GM20431 (cell line): ENCODE data around the gene UQCRC1.

Experiments
- in situ Hi-C: fragments of 300-500 bp; cut with MseI, MboI; formaldehyde crosslinking; loops from one replicate; pipeline ENCODE4 v1.15.0; 2020; ENCODE audit warnings: low sequenced_read_pairs; ENCODE audit not compliant: unreplicated experiment

Gene UQCRC1

DNA sequence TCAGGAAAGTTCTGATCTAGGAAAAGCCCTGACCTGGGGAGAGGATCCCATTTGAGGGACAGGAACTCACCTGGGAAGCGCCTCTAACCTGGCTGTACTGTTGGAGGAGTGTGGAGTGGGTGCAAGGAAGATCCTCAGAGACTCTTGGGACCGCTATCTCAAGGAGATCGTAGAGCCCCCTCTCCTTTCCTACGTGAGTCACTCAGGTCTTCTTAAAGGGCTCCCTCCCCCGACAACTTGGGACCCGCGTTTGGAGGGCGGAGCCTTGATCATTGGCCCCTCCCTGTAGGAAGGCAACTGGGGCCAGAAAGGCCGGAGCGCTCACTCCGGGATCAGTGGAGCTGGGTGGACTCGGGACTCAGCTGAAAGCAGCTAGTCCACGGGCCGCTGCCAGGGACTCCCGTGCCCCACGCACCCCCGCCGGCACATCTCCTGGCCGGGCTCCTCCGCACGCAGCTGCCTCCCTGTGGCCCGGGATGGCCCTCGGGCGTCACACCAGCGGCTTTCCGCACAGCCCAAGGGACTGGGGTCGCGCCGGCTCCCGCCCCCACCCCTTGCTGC, 25.3 kb upstream of the UQCRC1 start:
- in situ Hi-C loops = no loop called here

DNA sequence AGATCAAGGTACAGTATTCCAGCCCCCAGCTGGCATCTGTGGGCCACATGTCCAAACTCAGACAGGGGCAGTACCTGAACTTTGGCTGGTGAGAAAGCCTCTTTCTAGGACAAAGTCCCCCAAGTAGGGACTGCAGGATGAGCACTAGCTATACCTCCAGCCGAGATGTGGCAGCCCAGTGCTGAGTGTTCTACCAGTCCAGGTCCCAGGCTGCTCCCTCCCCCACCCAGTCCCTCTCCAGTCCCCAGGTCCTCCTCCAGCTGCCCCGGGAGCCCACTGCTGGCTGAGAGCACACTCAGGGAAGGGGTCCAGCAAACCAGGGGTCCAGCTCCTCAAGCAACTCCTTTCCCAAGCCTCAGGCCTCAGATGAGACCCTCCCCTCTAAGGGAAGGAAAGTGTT, 24.3 kb upstream of the UQCRC1 start:
- in situ Hi-C loops = no loop called here

DNA sequence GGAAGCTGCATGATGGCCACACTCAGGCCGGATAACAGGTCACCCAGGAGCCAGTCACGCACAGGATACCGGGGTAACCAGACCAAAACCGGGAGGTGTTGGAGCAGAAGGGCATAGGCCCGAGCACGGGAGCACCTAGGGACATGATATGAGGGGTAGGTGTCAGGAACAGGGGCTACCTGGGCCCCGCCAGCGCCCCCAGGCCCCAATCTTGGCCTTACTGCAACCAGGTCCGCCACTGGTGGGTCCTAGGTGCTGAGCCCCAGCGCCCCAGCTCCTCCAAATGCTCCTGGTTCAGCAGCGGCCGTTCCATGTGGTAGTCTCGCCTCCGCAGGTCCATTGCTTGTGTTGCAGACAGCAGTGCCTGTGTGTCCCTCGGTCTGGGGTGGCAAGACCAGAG, 23.8 kb upstream of the UQCRC1 start:
- in situ Hi-C loops = no loop called here

DNA sequence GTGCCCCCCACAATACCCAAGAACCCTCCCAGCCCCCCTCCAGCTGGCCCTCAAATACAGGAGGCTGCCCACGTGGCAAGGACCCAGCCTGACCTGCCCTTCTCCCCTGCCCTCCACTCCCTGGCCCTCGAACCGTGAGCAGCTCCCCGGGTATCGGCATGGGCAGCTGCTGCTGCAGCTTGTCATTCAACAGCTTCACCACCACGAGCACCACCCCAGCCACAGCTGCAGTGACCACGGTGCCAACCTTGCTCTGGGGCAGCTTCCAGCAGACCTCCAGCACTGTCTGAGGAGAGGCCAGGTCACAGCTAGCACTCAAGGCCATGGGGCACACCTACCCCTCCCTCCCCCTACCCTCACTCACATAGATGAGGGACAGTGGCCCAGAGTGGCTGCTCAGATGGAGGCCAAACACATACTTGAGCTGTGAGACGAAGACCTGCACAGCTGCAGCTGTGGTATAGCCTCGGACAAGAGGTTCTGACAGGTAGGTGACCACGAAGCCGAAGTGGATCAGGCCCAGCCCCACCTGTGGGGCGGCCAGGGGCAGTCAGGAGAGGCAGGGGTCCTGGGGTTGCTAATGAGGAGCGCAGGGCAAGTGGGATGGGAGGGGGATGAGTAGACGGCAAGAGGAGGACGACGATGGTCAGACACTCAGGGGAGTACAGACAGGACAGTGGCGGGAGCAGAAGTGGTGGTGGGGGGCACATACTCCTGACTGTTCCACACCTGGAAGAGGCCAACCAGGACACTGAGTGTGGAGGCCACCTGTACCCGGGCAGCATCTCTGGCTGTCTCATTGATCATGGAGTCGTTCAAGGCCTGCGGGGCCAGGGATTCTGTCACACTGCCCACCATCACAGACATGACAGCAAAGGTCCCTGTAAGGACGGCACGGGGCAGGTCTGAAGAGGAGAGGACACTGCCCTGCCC, 22.3 kb upstream of the UQCRC1 start:
- in situ Hi-C loops = no loop called here

DNA sequence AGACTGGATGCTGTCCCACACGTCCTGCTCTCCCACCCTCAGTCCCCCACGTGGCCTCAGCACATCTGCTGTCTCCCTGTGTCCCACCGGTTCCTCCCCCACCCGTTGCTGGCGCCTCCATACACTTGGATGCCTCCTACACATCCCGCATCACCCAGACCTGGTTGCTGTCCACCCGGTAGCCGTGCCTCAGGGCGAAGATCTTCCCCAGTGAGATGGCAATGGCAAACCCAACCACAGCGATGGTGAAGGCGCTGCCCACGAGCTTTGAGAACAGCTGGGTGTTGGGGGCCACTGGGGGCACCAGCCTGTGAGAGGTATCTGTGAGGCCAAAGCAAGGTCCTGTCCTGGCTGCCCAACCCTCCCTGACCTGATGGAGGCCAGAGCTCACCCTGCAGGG, 21.4 kb upstream of the UQCRC1 start:
- in situ Hi-C loops = no loop called here

DNA sequence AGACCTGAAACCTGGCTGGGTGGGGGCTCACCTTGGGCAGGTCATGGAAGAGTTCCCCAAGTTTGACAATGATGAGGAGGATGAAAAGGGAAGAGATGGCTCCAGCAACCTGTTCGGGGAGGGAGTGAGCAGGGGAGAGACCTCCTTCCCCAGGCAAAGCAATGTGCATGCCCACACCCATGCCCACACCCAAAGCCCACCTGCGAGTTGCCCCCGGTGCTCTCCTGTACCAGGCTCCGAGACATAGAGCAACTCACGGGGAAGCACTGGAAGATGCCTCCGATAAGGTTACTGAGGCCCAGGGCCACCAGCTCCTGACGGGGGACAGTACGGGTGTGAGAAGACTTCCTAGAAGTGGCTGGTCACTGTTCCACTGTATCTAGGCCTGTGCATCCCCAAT, 21.0 kb upstream of the UQCRC1 start:
- in situ Hi-C loops = no loop called here

DNA sequence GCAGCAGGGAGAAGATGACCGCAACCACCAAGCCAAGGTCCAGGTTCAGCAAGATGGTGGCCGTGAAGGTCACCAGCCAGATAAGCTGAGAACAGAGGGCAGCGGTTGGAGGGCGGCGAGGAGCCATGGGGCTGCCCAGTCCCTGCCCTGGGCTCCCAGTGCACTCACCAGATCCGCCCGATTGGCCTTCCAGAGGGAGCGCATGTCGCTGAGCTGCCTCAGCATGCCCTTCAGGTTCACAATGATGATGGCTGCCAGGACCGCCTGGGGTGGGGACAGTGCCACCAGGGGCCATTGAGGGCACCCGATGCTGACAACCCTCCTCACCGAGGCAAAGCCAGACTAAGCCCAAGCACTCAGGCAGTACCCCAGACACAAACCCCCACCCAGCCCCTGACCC, 20.4 kb upstream of the UQCRC1 start:
- in situ Hi-C loops = no loop called here

DNA sequence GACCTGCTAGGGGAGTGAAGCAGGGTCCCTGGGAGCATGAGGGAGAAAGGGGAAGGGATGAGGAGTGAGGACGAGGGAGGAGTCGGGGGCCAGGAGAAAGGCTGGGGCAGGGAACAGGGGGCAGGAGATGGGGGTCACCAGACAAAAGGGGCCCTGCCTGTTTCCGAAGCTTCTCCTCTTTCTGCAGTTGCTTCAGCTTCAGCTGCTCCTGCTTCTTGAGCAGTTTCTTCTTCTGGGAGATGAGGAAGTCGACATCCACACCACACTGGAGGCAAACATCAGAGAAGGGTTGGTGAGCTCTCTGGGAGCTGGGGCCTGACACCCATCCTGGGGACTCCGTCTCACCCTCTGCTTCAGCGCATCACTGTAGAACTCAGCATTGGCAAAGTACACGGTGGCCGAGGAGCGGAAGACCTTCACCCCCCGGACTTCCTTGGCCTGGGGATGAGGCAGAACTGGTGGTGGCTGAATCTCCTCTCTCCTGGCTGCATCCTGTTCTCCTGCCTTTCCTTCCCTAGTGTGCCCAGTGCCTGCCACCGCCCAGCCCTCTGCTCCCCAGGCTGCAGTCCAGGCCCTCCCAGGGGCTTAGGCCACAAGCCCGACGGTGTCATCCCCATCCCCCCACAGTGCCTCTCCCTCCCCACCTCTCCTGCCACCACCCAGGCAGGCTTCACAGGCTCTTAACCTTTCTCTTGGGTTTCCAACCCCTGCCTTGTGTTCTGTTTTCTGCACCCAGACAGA, 19.0 kb upstream of the UQCRC1 start:
- in situ Hi-C loops = no loop called here

DNA sequence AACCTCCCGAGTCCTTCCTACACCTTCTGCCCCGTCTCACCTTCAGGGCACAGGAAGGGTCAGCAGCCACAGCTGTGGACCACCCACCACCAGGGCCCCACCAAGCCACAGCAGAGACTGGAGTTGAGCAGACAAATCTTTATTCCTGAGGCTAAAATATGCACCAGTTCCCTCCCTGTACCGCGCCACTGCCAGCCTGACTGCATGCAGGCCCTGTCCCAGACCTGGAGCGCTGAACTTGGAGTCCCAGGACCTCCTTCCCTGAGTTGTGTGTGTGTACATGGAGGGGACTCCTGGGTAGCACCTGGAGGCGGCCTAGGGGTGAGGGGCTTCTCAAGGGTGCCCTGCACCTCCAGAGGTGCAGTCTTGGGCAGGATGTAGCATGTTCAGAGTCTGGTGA, 16.2 kb upstream of the UQCRC1 start:
- in situ Hi-C loops = no loop called here

DNA sequence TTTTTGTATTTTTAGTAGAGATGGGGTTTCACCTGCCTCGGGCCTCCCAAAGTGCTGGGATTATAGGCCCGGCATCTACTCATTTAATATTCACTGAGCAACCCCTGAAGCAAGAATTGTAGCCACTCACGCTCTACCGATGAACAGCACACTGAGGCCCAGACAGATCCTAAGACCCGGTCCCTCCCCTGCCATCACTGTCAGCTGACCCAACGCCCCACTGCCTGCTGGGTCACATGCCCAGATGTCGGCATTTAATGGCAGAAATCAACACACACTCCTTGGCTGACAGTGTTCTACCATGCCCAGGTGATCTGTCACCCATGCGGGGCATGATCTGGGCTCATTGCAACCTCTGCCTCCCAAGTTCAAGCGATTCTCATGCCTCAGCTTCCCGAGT, 15.3 kb upstream of the UQCRC1 start:
- in situ Hi-C loops = no loop called here

DNA sequence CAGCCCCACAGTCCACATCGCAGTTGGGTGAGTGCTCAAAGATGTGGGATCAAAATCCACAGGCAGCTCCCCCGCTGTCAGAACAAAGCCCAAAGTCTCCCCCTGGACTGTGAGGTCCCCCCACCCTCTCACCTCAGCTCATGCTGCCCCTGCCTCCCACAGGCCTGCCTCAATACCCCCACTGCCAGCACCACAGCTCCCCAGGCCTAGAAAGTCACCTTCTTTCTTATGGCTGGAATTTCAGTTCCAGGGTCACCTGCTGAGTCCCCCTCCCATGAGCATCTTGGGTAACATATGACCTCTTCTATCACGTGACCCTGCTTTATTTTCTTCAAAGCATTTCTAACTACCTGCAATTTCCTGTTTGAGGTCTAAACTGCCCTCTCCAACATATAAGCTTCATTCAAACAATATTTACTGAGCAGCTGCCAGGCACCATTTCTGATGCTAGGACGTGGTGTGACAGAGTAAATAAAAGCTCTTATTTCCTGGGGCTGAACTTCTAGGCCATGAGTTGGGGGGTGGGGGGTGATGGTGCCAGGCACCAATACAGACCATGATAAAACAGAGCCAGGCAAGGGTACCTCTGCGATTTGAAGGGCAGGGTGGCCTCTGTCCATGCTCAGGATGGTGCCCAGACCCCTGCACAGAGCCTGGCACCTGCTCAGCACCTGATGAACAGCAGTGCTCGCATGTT, 14.6 kb upstream of the UQCRC1 start:
- in situ Hi-C loops = no loop called here

DNA sequence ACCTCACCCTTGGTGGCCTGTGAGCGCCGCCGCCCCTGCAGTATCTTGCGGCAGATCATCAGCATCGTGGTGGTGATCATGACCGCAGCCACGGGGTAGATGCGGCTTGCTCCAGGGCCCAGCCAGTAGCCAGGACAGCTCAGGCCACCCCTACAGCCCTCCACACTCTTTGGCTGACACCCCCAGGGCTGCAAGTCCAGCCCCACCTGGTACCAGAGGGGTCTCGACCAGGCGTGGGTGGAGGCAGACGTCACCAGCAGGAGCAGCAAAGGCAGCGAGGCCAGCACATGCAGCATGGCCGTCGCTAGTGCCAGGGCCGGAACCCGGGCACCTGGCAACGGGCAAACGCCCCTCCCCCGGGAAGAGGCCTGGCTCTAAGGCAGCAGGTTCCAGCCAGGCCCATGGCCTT, 12.0 kb upstream of the UQCRC1 start, which contains the start of gene TMEM89:
TMEM89 (minus strand) TSS at position 309 of the 409 bp plus-strand sequence; CDS start at position 296, 13 bp downstream.
- in situ Hi-C loops = no loop called here

DNA sequence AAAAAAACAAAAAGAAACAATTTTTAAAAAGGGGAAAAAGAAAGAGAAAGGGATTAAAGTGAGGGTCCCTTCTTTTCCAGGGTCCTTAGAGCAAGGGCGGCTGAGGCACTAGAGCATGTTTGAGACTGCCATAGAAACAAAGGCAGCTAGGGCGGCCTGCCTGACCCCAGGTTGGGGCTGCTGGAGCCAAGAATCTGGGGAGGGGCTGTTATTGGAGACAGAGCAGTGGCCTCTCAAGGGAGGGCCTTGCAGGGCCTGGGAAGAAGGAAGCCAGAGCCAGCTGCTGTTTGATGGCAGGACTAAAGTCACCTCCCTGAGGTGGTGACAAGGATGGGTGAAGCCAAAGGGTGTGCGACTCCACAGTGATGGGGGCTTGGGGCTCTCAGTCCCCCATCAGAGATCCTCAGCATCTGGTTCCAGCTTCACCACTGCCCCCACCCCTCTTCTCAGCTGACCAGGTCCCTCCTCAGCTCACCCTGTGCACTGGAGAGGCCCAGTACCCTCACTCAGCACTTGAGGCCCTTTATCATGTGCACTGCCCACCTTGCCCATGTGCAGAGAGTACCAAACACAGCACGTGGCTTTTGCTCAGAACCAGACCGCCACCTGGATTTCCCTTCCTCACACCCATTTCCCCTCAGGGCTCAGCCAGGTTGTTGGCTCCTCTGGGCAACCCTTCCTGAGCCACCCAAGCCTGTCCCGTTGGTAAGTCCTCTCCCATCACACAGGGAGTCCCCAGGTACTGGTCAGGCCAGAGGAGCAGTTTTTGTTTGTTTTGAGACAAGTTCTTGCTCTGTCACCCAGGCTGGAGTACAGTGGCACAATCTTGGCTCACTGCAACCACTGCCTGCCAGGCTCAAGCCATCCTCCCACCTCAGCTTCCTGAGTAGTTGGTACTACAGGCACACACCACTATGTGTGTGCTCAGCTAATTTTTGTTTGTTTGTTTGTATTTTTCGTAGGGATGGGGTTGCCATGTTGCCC, 10.4 kb upstream of the UQCRC1 start:
- in situ Hi-C loops = no loop called here

DNA sequence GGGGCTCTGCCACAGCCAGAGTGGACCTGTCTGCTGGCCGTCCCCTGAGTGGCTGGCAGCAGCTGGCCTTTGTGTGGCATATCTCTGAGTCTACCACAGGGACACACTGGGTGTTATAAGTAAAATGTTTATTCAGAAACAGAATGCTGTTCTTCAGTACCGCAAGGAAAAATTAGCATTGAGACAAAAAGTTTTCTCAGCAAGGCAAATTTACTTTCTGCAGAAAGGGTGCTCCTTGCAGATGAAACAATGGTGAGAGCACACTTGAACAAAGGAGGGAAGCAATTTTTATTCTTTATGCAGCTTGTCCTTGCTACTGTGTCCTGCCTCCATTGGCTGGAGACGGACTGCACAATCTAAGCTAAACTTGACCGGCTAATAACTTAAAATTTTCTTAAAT, 8.1 kb upstream of the UQCRC1 start:
- in situ Hi-C loops = no loop called here

DNA sequence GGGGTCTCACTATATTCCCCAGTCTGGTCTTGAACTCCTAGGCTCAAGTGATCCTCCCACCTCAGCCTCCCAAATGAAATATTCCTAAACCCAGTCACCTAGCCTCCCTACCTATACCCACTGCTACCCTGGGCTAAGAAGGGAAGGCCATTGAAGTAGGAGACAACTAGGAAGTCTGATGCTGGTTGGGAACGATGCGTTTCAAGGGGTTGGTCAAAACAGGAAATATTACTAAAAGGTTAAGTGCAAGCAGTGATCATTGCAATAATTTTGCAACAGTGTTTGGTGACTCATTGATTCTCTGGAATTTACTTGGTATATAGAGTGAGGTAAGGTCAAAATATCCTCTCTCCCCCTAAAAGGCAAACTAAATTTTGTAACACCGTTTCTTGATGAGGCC, 4.6 kb upstream of the UQCRC1 start:
- in situ Hi-C loops = no loop called here

DNA sequence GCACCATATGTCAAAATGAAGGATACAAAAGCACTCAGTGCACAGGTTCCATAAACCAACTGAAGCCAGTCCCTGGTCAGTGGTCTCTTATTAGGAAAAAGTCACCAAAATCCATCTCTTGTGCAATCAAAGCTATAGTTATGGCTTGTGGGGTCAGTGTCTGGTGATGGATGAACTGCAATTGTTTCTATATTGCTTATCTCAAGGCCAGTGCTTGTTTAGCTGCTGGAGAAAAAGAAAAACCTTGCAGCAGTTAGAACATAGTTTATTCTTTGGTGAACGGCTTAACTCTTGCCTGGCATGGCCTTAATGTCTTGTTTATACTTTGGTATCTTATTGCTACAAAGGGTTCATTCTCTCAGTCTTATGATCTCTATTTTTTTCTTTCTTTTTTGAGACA, 2.9 kb upstream of the UQCRC1 start:
- in situ Hi-C loops = no loop called here

DNA sequence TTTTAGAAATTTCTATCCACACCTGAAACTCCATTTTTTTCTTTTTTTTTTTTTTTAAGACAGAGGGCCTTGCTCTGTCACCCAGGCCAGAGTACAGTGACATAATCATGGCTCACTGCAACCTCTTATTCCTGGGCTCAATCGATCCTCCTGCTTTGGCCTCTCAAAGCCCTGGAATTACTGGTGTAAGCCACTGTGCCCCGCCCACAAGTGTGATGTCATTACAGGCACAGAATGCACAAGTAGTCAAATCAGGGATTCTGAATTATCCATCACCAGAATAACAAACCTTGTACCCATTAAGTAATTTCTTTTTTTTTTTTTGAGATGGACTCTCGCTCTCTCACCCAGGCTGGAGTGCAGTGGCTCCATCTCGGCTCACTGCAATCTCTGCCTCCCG, 1.9 kb downstream of the UQCRC1 start:
- in situ Hi-C loops = no loop called here

DNA sequence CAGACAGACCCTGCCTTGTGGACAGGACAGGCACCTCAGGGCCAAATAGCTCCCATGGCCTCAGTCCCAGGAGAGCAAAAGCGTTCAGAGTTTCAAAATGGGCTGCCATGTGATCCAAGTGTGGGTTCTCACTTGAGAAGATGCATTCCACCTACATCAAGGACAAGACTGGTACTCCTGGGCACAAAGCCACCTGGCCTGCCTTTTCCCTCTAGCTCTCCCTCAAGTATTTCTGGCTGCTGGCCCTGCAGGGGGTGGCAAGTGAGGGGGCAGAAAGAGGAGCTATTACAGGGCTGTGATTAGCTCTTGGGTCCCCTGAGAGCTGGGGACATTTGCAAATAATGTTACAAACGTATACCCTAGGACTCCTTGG, 7.8 kb downstream of the UQCRC1 start:
- in situ Hi-C loops = no loop called here
